Neural cell (in vitro differentiated cells): ENCODE data around the gene KCNQ1OT1. TPM values are rescaled to one million over a fixed set of nuclear protein-coding genes. Genes with fewer than 3 reads are reported as not detected.
A peak's percentile ranks its signal among the peaks of the same experiment; 100 is the strongest.

Experiments
- H2AFZ ChIP-seq: fragments of 200-600, 300-800 bp; sonication (generic), shearing (Covaris generic); 2 replicates; pipeline ENCODE4 v1.6.0; 2014; ENCODE audit warnings: low read depth, mild to moderate bottlenecking, antibody characterized with exemption, low read length, moderate library complexity
- H3F3A ChIP-seq: fragments of 200-600 bp; shearing (Covaris generic); 2 replicates; pipeline ENCODE4 v1.6.1; 2016; ENCODE audit warnings: mild to moderate bottlenecking, moderate library complexity, mixed read lengths, antibody characterized with exemption, low read length; ENCODE audit not compliant: insufficient read depth, poor library complexity, severe bottlenecking
- H3K27ac ChIP-seq: fragments of 200-600, 300-800 bp; sonication (generic), shearing (Covaris generic); 2 replicates; pipeline ENCODE4 v1.5.1; 2014; ENCODE audit warnings: mild to moderate bottlenecking, low read length, moderate library complexity
- H3K27me3 ChIP-seq: fragments of 300-800, 200-600 bp; sonication (generic), shearing (Covaris generic); 2 replicates; pipeline ENCODE4 v1.6.0; 2014; ENCODE audit warnings: mild to moderate bottlenecking, low read depth, low read length, moderate library complexity; ENCODE audit not compliant: insufficient read depth
- H3K36me3 ChIP-seq: fragments of 300-800, 200-600 bp; sonication (generic), shearing (Covaris generic); 2 replicates; pipeline ENCODE4 v1.5.1; 2014; ENCODE audit warnings: mild to moderate bottlenecking, antibody characterized with exemption, low read length, moderate library complexity; ENCODE audit not compliant: insufficient read depth
- H3K4me2 ChIP-seq: fragments of 300-800, 200-600 bp; sonication (generic), shearing (Covaris generic); 2 replicates; pipeline ENCODE4 v1.6.0; 2014; ENCODE audit warnings: mild to moderate bottlenecking, low read length
- H3K4me3 ChIP-seq: fragments of 300-800, 200-600 bp; sonication (generic), shearing (Covaris generic); 2 replicates; pipeline ENCODE4 v1.5.1; 2014; ENCODE audit warnings: mild to moderate bottlenecking, low read length, moderate library complexity
- H3K79me2 ChIP-seq: fragments of 200-600 bp; shearing (Covaris generic); replicated peaks from 2 replicates; pipeline ENCODE4 v1.6.0; 2014; ENCODE audit warnings: mild to moderate bottlenecking, low read length, moderate library complexity; ENCODE audit not compliant: insufficient read depth
- H3K9ac ChIP-seq: fragments of 300-800, 200-600 bp; sonication (generic), shearing (Covaris generic); 2 replicates; pipeline ENCODE4 v1.6.1; 2016; ENCODE audit warnings: mild to moderate bottlenecking, low read length, mixed read lengths
- H3K9me2 ChIP-seq: fragments of 200-600 bp; shearing (Covaris generic); 2 replicates; pipeline ENCODE4 v1.6.1; 2016; ENCODE audit warnings: mild to moderate bottlenecking, low read length, mixed read lengths; ENCODE audit not compliant: insufficient read depth
- H3K9me3 ChIP-seq: fragments of 200-600, 300-800 bp; sonication (generic), shearing (Covaris generic); 2 replicates; pipeline ENCODE4 v1.6.1; 2016; ENCODE audit warnings: mild to moderate bottlenecking, mixed run types, low read length, moderate library complexity, mixed read lengths
- H4K20me1 ChIP-seq: fragments of 200-600 bp; shearing (Covaris generic); 2 replicates; pipeline ENCODE4 v1.6.1; 2016; ENCODE audit warnings: mild to moderate bottlenecking, mixed run types; ENCODE audit not compliant: insufficient read depth
- CTCF ChIP-seq: fragments of 450-650 bp; IDR thresholded peaks from 2 replicates; pipeline ENCODE4 v1.5.1; 2014; ENCODE audit warnings: antibody characterized with exemption, mild to moderate bottlenecking, moderate library complexity; ENCODE audit not compliant: poor library complexity, severe bottlenecking
- EP300 ChIP-seq: fragments of 450-650 bp; conservative IDR thresholded peaks from 2 replicates; pipeline ENCODE4 v1.6.1; 2014; ENCODE audit warnings: antibody characterized with exemption, mild to moderate bottlenecking, moderate library complexity; ENCODE audit not compliant: poor library complexity, severe bottlenecking
- EZH2 ChIP-seq: fragments of 200-600, 300-800 bp; shearing (Covaris generic), sonication (generic); IDR thresholded peaks from 2 replicates; pipeline ENCODE4 v1.6.1; 2014; ENCODE audit warnings: antibody characterized with exemption, low read length, borderline replicate concordance, mild to moderate bottlenecking; ENCODE audit not compliant: insufficient read depth, poor library complexity, severe bottlenecking
- MXI1 ChIP-seq: fragments of 450-650 bp; conservative IDR thresholded peaks from 2 replicates; pipeline ENCODE4 v1.6.1; 2014; ENCODE audit warnings: antibody characterized with exemption, mild to moderate bottlenecking; ENCODE audit not compliant: poor library complexity, severe bottlenecking
- POLR2AphosphoS5 ChIP-seq: IDR thresholded peaks from 2 replicates; pipeline ENCODE4 v1.6.1; 2012
- RAD21 ChIP-seq: fragments of 450-650 bp; conservative IDR thresholded peaks from 2 replicates; pipeline ENCODE4 v1.6.1; 2014; ENCODE audit warnings: antibody characterized with exemption, mild to moderate bottlenecking, moderate library complexity
- REST ChIP-seq: IDR thresholded peaks from 2 replicates; pipeline ENCODE4 v1.6.1; 2012; ENCODE audit warnings: borderline replicate concordance
- SMC3 ChIP-seq: fragments of 450-650 bp; conservative IDR thresholded peaks from 2 replicates; pipeline ENCODE4 v1.6.1; 2014; ENCODE audit warnings: antibody characterized with exemption, mild to moderate bottlenecking, moderate library complexity; ENCODE audit not compliant: poor library complexity
- TAF1 ChIP-seq: IDR thresholded peaks from 2 replicates; pipeline ENCODE4 v1.6.1; 2012; ENCODE audit warnings: low read depth
- polyA plus RNA-seq: library from polyadenylated mRNA; depleted of rRNA; stranded (reverse); fragments of >200 nt; gene quantifications from 2 replicates; pipeline ENCODE4 v1.2.3, GENCODE V29; 2014

Gene KCNQ1OT1
- polyA plus RNA-seq, 1 donor from 2014 or later: 0.12 TPM

- H3K27me3 ChIP-seq: no peaks in the 10 kb centered on the region
- no peaks in the 10 kb centered on the region for H3F3A ChIP-seq
- no peaks in the 10 kb centered on the region for H4K20me1 ChIP-seq
- no peak overlapping the region for H3K9ac ChIP-seq
- H3K4me2 ChIP-seq: no peak overlapping the region
- no peak overlapping the region for H2AFZ ChIP-seq
- no peaks in the 10 kb centered on the region for H3K9me3 ChIP-seq
- TF ChIP-seq SMC3: no peak
- no peak for TF ChIP-seq RAD21
- no peak for TF ChIP-seq REST
- TF ChIP-seq EP300: no peak
- no peak for TF ChIP-seq POLR2AphosphoS5
- TF ChIP-seq EZH2: no peak
- TF ChIP-seq MXI1: no peak
- TF ChIP-seq CTCF: no peak
- TF ChIP-seq TAF1: no peak
- H3K9me2 ChIP-seq: no peaks in the 10 kb centered on the region
- H3K4me3 ChIP-seq: no peak overlapping the region
- no peak overlapping the region for H3K27ac ChIP-seq
- H3K36me3 ChIP-seq: no peaks in the 10 kb centered on the region
- peaks cover 25% of the 10 kb centered on the region for H3K79me2 ChIP-seq
These were observed 3.3 kb downstream of the KCNQ1OT1 start for GRCh38 chr11:2696455-2696854.

GRCh38 chr11:2694995-2695939, 4.5 kb downstream of the KCNQ1OT1 start:
- Histone ChIP-seq H3K9ac (no peak overlapping the region), H3K9me2 (no peaks in the 10 kb centered on the region), H3K36me3 (no peaks in the 10 kb centered on the region), H3K27ac (no peak overlapping the region), H3K27me3 (no peaks in the 10 kb centered on the region), H3F3A (no peaks in the 10 kb centered on the region), H4K20me1 (no peaks in the 10 kb centered on the region), H3K79me2 (peaks cover 25% of the 10 kb centered on the region), H3K9me3 (no peaks in the 10 kb centered on the region), H3K4me2 (peak overlapping the region; percentile 3), H3K4me3 (peak overlapping the region; percentile 12), H2AFZ (no peak overlapping the region)
- TF ChIP-seq MXI1: no peak
- no peak for TF ChIP-seq REST
- no peak for TF ChIP-seq EP300
- no peak for TF ChIP-seq TAF1
- TF ChIP-seq SMC3: no peak
- TF ChIP-seq CTCF: no peak
- TF ChIP-seq POLR2AphosphoS5: no peak
- no peak for TF ChIP-seq RAD21
- no peak for TF ChIP-seq EZH2
